ENCODE measurements around the gene RFXANK.
A peak's percentile ranks its signal among the peaks of the same experiment; 100 is the strongest.
"Not testable (repeated sequence)": the region's sequence is repeated elsewhere in the genome, so short reads cannot be mapped to it uniquely, and the experiment has no call there.

RFXANK gene

GRCh38 chr19:19207637-19208572 is 15.8 kb downstream of the RFXANK start:
- DNase-seq: peak in 1 of 2 donors; percentile 31

GRCh38 chr19:19209372-19209771 is 17.3 kb downstream of the RFXANK start:
- no peak for DNase-seq

- DNase-seq: no peak
Observed at GRCh38 chr19:19211499-19212420, 19.7 kb downstream of the RFXANK start, which contains the start of gene NCAN. NCAN (plus strand) TSS chr19:19211958; CDS start chr19:19216954, 4,996 bp downstream.

GRCh38 chr19:19212916-19213315 is 20.9 kb downstream of the RFXANK start:
- DNase-seq: no peak

- no peak for DNase-seq
Observed at GRCh38 chr19:19213426-19214158, 21.5 kb downstream of the RFXANK start.

- no peak for DNase-seq
Observed at GRCh38 chr19:19214159-19214490, 22.1 kb downstream of the RFXANK start.

- DNase-seq: no peak
Observed at GRCh38 chr19:19214892-19215291, 22.8 kb downstream of the RFXANK start.

GRCh38 chr19:19215792-19216191 is 23.7 kb downstream of the RFXANK start:
- DNase-seq: no peak

- DNase-seq: no peak
Observed at GRCh38 chr19:19217099-19217498, 25.0 kb downstream of the RFXANK start.

GRCh38 chr19:19218911-19219310 is 26.9 kb downstream of the RFXANK start:
- no peak for DNase-seq

GRCh38 chr19:19221000-19221399 is 28.9 kb downstream of the RFXANK start:
- not testable (repeated sequence) for DNase-seq

- DNase-seq: no peak
Observed at GRCh38 chr19:19223060-19223459, 31.0 kb downstream of the RFXANK start.

- no peak for DNase-seq
Observed at GRCh38 chr19:19223636-19224035, 31.6 kb downstream of the RFXANK start.

GRCh38 chr19:19224150-19224851 is 32.2 kb downstream of the RFXANK start:
- DNase-seq: no peak

- DNase-seq: no peak
Observed at GRCh38 chr19:19224852-19225494, 32.9 kb downstream of the RFXANK start.

- no peak for DNase-seq
Observed at GRCh38 chr19:19226204-19226603, 34.1 kb downstream of the RFXANK start.

GRCh38 chr19:19226663-19227062 is 34.6 kb downstream of the RFXANK start:
- no peak for DNase-seq

GRCh38 chr19:19227217-19227616 is 35.2 kb downstream of the RFXANK start:
- DNase-seq: no peak

- DNase-seq: no peak
Observed at GRCh38 chr19:19229701-19230100, 37.6 kb downstream of the RFXANK start.

- no peak for DNase-seq
Observed at GRCh38 chr19:19230999-19231398, 38.9 kb downstream of the RFXANK start.

GRCh38 chr19:19232261-19232721 is 40.2 kb downstream of the RFXANK start:
- DNase-seq: no peak

All from hippocampal formation (tissue), 2 donors.